Measurements from ENCODE around the gene SIN3B. TPM values are rescaled to one million over a fixed set of nuclear protein-coding genes. Genes with fewer than 3 reads are reported as not detected.

Gene SIN3B
- total RNA-seq, 1 donor from 2014 or later, result 71.2 TPM

GRCh38 chr19:16890461-16891184 is 61.4 kb downstream of the SIN3B start:
- H3K27me3 Mint-ChIP-seq, result peaks cover 10% of the 10 kb centered on the region
- H3K27ac Mint-ChIP-seq, result no peak overlapping the region
- no peaks in the 10 kb centered on the region for H3K9me3 Mint-ChIP-seq
- DNase-seq (ENCODE audit: extremely low spot score, unreplicated experiment), result no peak
- H3K4me3 Mint-ChIP-seq, result no peak overlapping the region
- H3K4me1 Mint-ChIP-seq (ENCODE audit: unreplicated experiment), result no peaks in the 10 kb centered on the region
- H3K36me3 Mint-ChIP-seq, result no peaks in the 10 kb centered on the region
- TF ChIP-seq CTCF (conservative IDR thresholded peaks at IDR 0.05), result no peak

- no peak overlapping the region for H3K4me3 Mint-ChIP-seq
- no peaks in the 10 kb centered on the region for H3K36me3 Mint-ChIP-seq
- DNase-seq (ENCODE audit: extremely low spot score, unreplicated experiment), result no peak
Observed at GRCh38 chr19:16891696-16892382, 62.6 kb downstream of the SIN3B start.

GRCh38 chr19:16892436-16892835 is 63.2 kb downstream of the SIN3B start:
- Mint-ChIP-seq H3K36me3 (no peaks in the 10 kb centered on the region), H3K27ac (no peak overlapping the region), H3K4me3 (no peak overlapping the region), H3K4me1 (ENCODE audit: unreplicated experiment) (no peaks in the 10 kb centered on the region), H3K9me3 (no peaks in the 10 kb centered on the region), H3K27me3 (peaks cover 12% of the 10 kb centered on the region)
- no peak for TF ChIP-seq CTCF (conservative IDR thresholded peaks at IDR 0.05)
- DNase-seq (ENCODE audit: extremely low spot score, unreplicated experiment), result no peak

More at GRCh38 chr19:16891696-16892382, 62.6 kb downstream of the SIN3B start:
- H3K27ac Mint-ChIP-seq, result no peak overlapping the region
- no peak for TF ChIP-seq CTCF (conservative IDR thresholded peaks at IDR 0.05)
- H3K4me1 Mint-ChIP-seq (ENCODE audit: unreplicated experiment), result no peaks in the 10 kb centered on the region
- H3K9me3 Mint-ChIP-seq, result no peaks in the 10 kb centered on the region
- H3K27me3 Mint-ChIP-seq, result peaks cover 12% of the 10 kb centered on the region

GRCh38 chr19:16892868-16893685 is 63.9 kb downstream of the SIN3B start:
- Mint-ChIP-seq H3K36me3 (no peaks in the 10 kb centered on the region), H3K27me3 (peaks cover 12% of the 10 kb centered on the region), H3K4me3 (no peak overlapping the region), H3K9me3 (no peaks in the 10 kb centered on the region), H3K27ac (no peak overlapping the region), H3K4me1 (ENCODE audit: unreplicated experiment) (no peaks in the 10 kb centered on the region)
- no peak for DNase-seq (ENCODE audit: extremely low spot score, unreplicated experiment)
- no peak for TF ChIP-seq CTCF (conservative IDR thresholded peaks at IDR 0.05)

- no peaks in the 10 kb centered on the region for H3K4me1 Mint-ChIP-seq (ENCODE audit: unreplicated experiment)
Observed at GRCh38 chr19:16893686-16893989, 64.4 kb downstream of the SIN3B start.

More at GRCh38 chr19:16893686-16893989, 64.4 kb downstream of the SIN3B start:
- H3K9me3 Mint-ChIP-seq, result no peaks in the 10 kb centered on the region
- TF ChIP-seq CTCF (conservative IDR thresholded peaks at IDR 0.05), result no peak
- H3K27ac Mint-ChIP-seq, result no peak overlapping the region
- H3K4me3 Mint-ChIP-seq, result no peak overlapping the region
- H3K36me3 Mint-ChIP-seq, result no peaks in the 10 kb centered on the region
- H3K27me3 Mint-ChIP-seq, result peaks cover 16% of the 10 kb centered on the region
- no peak for DNase-seq (ENCODE audit: extremely low spot score, unreplicated experiment)
